ENCODE results near the gene CEND1. TPM values are rescaled to one million over a fixed set of nuclear protein-coding genes. Genes with fewer than 3 reads are reported as not detected.

The CEND1 gene
- polyA plus RNA-seq, 6 donors from 2014 or later: not detected

DNA sequence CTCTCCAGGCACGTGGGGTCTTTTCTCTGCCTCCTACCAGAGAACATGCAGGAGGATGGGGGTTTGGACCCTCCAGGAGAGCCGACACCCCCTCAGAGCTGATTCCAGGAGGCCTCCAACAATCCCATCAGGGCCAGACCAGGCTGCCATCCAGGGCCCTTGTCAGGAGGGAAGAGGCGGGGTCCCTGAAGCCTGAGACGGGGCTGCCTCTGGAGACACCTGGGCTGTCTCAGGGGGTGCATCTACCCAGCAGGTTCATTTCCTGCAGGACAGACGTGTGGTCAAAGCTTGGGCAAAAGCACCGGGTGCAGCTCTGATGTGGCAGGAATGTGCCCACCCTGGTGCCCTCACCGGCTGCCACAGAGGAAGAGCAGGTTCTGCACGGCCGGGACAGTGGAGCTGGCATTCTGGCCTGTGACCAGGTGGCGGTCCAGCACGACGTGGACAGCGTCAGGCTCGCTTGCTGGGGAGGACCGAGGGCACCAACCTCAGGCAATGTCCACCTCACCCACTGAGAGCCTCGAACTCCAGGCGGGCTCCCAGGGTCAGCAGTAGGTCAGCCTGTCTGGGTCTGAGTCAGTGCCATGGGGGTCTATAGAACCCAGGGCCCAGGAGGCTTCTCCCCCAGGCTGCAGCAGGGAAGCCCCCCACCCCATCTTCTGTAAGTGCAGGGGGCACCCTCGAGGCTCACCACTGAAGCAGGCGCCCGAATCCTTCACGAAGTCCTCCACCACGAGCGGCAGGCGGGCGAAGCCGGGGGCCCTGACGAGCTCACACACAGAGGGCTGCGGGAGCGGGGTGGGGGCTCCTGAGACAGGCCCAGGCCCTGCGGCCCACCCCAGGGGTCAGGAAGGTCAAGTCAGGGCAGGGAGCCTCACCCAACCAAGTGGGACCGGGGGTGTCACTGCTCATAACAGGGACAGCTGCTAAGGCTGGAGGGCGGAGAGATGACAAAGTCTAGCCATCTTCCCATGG lies 19.0 kb downstream of the CEND1 start:
- H3K9me3 Mint-ChIP-seq: no peaks in the 10 kb centered on the region
- ATAC-seq (ENCODE audit: low read depth in 2 of 2) (no peak), DNase-seq (no peak)
- peaks cover 0 to 20% (median 11%) of the 10 kb centered on the region in 3 donors for H3K4me1 Mint-ChIP-seq
- H3K4me3 Mint-ChIP-seq: peak overlapping the region in 1 of 8 donors; percentile 32
- no peaks in the 10 kb centered on the region for H3K27me3 Mint-ChIP-seq
- H3K27ac Mint-ChIP-seq: no peak overlapping the region
- no peaks in the 10 kb centered on the region for H3K36me3 Mint-ChIP-seq

DNA sequence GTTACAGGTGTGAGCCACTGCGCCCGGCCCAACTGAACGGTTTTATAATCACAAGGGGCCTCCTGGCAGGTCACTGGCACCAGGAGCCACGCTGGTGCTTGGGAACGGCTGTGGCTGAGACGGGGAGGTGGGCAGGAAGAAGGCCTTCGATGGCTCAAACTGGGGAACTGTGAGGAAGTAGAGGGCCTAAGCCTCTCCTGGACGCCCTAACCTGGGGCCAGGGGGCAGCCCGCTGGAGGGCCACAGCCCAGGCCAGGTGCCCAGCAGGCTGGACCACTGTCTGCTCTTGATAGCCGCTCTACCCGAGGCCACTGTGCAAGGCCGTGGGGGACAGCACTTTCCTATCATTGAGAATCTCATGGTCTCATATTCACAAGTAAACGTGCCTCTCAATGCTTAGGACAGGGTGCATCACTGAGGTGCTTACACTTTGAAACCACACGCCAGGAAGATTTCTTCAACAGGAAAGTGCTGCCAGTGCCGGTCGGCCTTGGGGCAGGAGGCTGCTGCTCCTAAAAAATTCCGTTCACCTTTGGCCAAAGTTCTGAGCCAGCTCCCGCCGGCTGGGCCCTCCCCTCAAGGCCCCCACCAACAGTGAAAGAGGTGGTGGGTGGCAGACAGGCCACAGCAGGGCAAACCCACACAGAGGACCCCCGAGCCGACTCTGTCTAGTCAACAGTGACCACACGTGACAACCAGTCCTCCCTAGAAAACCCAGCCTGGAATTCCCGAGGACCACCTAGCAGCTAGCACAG lies 19.8 kb downstream of the CEND1 start:
- peaks cover 0 to 14% (median 5%) of the 10 kb centered on the region in 3 donors for H3K4me1 Mint-ChIP-seq
- H3K27ac Mint-ChIP-seq: no peak overlapping the region
- no peaks in the 10 kb centered on the region for H3K36me3 Mint-ChIP-seq
- H3K27me3 Mint-ChIP-seq: no peaks in the 10 kb centered on the region
- ATAC-seq (ENCODE audit: low read depth in 2 of 2) (no peak), DNase-seq (no peak)
- no peaks in the 10 kb centered on the region for H3K9me3 Mint-ChIP-seq
- no peak overlapping the region for H3K4me3 Mint-ChIP-seq

- H3K36me3 Mint-ChIP-seq: no peaks in the 10 kb centered on the region
- H3K27ac Mint-ChIP-seq: peak overlapping the region in 1 of 6 donors; percentile 15
- no peak for ATAC-seq (ENCODE audit: low read depth in 2 of 2)
- no peaks in the 10 kb centered on the region for H3K9me3 Mint-ChIP-seq
- no peaks in the 10 kb centered on the region for H3K27me3 Mint-ChIP-seq
- no peak overlapping the region for H3K4me3 Mint-ChIP-seq
- no peak for DNase-seq
- peaks cover 0 to 4% (median 0%) of the 10 kb centered on the region in 3 donors for H3K4me1 Mint-ChIP-seq
Observed at GRCh38 chr11:767238-767637, 22.7 kb downstream of the CEND1 start.

DNA sequence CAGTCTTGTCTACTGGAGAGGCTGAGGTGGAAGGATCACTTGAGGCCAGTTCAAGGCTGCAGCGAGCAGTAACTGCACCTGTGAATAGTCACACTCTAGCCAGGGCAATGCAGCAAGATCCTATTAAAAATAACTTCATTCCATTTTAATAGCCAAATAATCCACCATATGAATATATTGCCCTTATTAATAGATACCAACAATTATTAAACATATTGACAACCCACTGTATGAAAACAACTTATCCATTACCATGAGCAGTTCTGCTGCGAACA lies 23.0 kb downstream of the CEND1 start:
- Mint-ChIP-seq H3K4me1 (peaks cover 0 to 4% (median 0%) of the 10 kb centered on the region in 3 donors), H3K27ac (no peak overlapping the region), H3K4me3 (no peak overlapping the region), H3K9me3 (no peaks in the 10 kb centered on the region), H3K36me3 (no peaks in the 10 kb centered on the region), H3K27me3 (no peaks in the 10 kb centered on the region)
- DNase-seq (no peak), ATAC-seq (ENCODE audit: low read depth in 2 of 2) (no peak)

- peak overlapping the region in 2 of 6 donors; percentile 24 to 39 for H3K27ac Mint-ChIP-seq
- DNase-seq: no peak
- H3K9me3 Mint-ChIP-seq: no peaks in the 10 kb centered on the region
- H3K27me3 Mint-ChIP-seq: no peaks in the 10 kb centered on the region
- no peak for ATAC-seq (ENCODE audit: low read depth in 2 of 2)
- H3K4me3 Mint-ChIP-seq: no peak overlapping the region
- H3K36me3 Mint-ChIP-seq: no peaks in the 10 kb centered on the region
- H3K4me1 Mint-ChIP-seq: peaks cover 0 to 4% (median 0%) of the 10 kb centered on the region in 3 donors
Observed at GRCh38 chr11:766106-766935, 23.6 kb downstream of the CEND1 start.

- H3K36me3 Mint-ChIP-seq: no peaks in the 10 kb centered on the region
- H3K27me3 Mint-ChIP-seq: no peaks in the 10 kb centered on the region
- peaks cover 0 to 4% (median 0%) of the 10 kb centered on the region in 3 donors for H3K4me1 Mint-ChIP-seq
- H3K4me3 Mint-ChIP-seq: no peak overlapping the region
- ATAC-seq (ENCODE audit: low read depth in 2 of 2) (no peak), DNase-seq (no peak)
- no peaks in the 10 kb centered on the region for H3K9me3 Mint-ChIP-seq
- H3K27ac Mint-ChIP-seq: peak overlapping the region in 2 of 6 donors; percentile 24 to 39
Observed at GRCh38 chr11:765802-766091, 24.1 kb downstream of the CEND1 start.

DNA sequence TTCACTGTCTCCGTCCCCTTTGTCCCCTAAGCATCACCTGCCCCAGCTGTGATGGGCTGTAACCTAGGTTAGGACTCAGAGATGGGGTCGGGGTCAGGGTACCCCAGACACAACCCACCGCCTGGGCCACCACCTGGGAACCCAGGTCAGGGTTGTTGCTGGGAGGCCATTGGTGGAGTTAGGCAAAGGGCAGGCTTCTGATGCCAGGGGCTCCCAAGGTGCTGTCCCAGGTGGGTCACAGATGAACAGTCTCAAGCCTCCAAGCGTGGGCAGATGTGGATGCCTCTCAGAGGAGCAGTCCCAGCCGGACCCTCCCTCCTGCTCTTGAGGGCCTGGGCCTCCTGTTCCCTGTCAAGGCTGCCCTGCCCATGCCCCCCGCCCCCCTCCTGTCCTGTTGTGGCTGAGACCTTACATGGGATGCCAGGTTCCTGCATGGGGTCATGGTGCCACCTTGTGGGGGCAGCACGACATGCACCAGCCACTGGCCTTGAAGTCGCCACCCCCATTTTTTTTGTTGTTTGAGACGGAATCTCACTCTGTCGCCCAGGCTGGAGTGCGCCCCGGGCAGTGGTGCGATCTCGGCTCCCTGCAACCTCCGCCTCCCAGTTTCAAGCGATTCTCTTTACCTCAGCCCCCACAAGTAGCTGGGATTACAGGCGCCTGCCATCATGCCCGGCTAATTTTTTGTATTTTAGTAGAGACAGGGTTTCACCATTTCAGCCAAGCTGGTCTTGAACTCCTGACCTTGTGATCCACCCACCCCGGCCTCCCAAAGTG lies 24.7 kb downstream of the CEND1 start:
- Mint-ChIP-seq H3K4me3 (no peak overlapping the region), H3K4me1 (peaks cover 0 to 4% (median 0%) of the 10 kb centered on the region in 3 donors), H3K9me3 (no peaks in the 10 kb centered on the region), H3K27me3 (no peaks in the 10 kb centered on the region), H3K36me3 (no peaks in the 10 kb centered on the region), H3K27ac (peak overlapping the region in 2 of 6 donors; percentile 4 to 72)
- DNase-seq: peak; percentile 55
- ATAC-seq (ENCODE audit: low read depth in 2 of 2): peak; percentile 84 to 89

- no peak for ATAC-seq (ENCODE audit: low read depth in 2 of 2)
- Mint-ChIP-seq H3K4me1 (peaks cover 0 to 4% (median 0%) of the 10 kb centered on the region in 3 donors), H3K36me3 (no peaks in the 10 kb centered on the region), H3K27me3 (no peaks in the 10 kb centered on the region), H3K9me3 (no peaks in the 10 kb centered on the region), H3K4me3 (no peak overlapping the region), H3K27ac (peak overlapping the region in 2 of 6 donors; percentile 4 to 49)
- no peak for DNase-seq
Observed at GRCh38 chr11:764322-765024, 25.4 kb downstream of the CEND1 start.

GRCh38 chr11:763549-764321 lies 26.2 kb downstream of the CEND1 start:
- H3K27ac Mint-ChIP-seq: no peak overlapping the region
- no peaks in the 10 kb centered on the region for H3K36me3 Mint-ChIP-seq

DNA sequence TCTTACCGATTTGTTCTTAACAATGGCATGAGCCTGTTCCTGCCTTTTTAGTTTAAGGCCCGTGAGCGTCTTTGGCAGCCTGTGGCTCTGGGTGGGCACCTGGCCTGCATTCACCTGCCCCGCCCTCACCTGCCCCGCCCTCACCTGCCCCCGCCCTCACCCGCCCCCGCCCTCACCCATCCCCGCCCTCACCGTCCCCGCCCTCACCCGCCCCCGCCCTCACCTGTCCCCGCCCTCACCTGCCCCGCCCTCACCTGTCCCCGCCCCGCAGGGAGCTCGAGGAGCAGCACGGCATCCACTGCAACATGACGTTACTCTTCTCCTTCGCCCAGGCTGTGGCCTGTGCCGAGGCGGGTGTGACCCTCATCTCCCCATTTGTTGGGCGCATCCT lies 26.8 kb downstream of the CEND1 start:
- DNase-seq (no peak), ATAC-seq (ENCODE audit: low read depth in 2 of 2) (no peak)
- Mint-ChIP-seq H3K4me3 (no peak overlapping the region), H3K27ac (no peak overlapping the region), H3K27me3 (no peaks in the 10 kb centered on the region), H3K4me1 (peaks cover 0 to 4% (median 0%) of the 10 kb centered on the region in 3 donors), H3K36me3 (no peaks in the 10 kb centered on the region), H3K9me3 (no peaks in the 10 kb centered on the region)

More at GRCh38 chr11:763549-764321, 26.2 kb downstream of the CEND1 start:
- H3K4me3 Mint-ChIP-seq: no peak overlapping the region
- peaks cover 0 to 4% (median 0%) of the 10 kb centered on the region in 3 donors for H3K4me1 Mint-ChIP-seq
- H3K27me3 Mint-ChIP-seq: no peaks in the 10 kb centered on the region
- ATAC-seq (ENCODE audit: low read depth in 2 of 2) (no peak), DNase-seq (no peak)
- no peaks in the 10 kb centered on the region for H3K9me3 Mint-ChIP-seq

DNA sequence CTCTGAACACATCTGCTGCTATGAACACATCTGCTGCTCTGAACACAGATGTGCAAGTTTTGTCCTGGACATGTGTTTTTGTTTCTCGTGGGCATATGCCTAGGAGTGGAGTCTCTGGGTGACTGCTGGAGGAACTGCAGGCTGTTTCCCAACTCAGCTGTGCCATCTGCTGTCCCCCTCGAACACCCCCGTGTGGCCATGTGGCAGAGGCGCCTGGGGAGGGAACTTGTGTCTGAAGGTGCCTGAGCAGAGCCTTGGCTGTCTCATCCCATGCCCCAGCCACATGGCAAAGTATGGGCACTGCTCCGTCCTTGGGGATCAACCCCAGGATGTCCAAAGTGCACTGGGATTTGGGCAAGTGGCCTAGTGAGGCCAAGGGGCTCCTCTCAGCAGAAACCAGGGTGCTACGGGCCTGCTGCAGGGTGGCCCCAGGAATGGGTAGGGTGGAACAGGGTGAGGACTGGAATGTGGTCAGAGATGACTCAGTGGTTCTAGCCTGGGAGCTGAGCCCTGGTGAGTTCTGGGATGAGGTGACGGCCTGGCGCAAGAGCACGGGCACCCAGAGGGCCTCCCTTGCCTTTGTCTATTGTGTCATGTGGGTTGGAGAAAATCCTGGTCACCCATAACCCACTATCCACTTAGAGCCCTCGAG lies 27.3 kb downstream of the CEND1 start:
- peak overlapping the region in 1 of 8 donors; percentile 35 for H3K4me3 Mint-ChIP-seq
- ATAC-seq (ENCODE audit: low read depth in 2 of 2): peak in 1 of 2 donors; percentile 34
- H3K36me3 Mint-ChIP-seq: no peaks in the 10 kb centered on the region
- no peaks in the 10 kb centered on the region for H3K9me3 Mint-ChIP-seq
- DNase-seq: no peak
- peaks cover 0 to 4% (median 2%) of the 10 kb centered on the region in 3 donors for H3K4me1 Mint-ChIP-seq
- no peak overlapping the region for H3K27ac Mint-ChIP-seq
- H3K27me3 Mint-ChIP-seq: no peaks in the 10 kb centered on the region
